Loucy (cell line): ENCODE data around the gene KIF16B.

ENCODE experiments used
- CTCF ChIP-seq: fragments of 200-600 bp; sonication (generic); conservative IDR thresholded peaks from 2 replicates; pipeline ENCODE4 v1.5.1; 2014; ENCODE audit warnings: mild to moderate bottlenecking, antibody characterized with exemption, low read length
- EZH2phosphoT487 ChIP-seq: fragments of 200-600 bp; IDR thresholded peaks from 2 replicates; pipeline ENCODE4 v1.6.1; 2018; ENCODE audit warnings: antibody characterized with exemption, mild to moderate bottlenecking, moderate library complexity, borderline replicate concordance

DNA sequence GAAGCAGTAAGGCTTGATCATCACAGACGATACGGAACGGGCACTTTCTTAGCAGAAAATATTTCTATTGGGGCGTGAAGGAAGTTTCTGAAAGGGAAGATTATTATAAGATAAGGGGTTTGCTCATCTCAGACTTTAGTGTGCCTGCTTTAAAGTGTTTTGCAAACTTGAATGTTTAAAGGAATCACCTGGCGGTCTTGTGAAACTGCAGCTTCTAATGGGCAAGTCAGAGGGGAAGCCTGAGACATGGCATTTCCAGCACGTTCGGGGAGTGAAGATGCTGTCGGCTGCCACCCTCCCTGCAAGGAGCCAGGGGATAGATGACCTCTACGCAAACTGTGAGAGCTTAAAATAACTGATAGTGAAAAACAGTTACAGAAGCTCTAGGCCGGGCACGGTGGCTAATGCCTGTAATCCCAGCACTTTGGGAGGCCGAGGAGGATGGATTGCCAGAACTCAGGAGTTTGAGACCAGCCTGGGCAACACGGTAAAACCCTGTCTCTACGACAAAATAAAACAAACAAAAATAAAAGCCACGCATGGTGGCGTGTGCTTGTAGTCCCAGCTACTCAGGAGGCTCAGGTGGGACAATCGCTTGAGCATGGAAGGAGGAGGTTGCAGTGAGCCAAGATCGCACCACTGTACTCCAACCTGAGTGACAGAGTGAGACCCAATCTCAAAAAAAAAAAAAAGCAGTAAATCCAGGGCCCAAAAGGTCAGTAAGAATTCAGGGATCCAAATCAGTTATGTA lies 2.3 kb upstream of the KIF16B start:
- TF ChIP-seq CTCF (no peak), EZH2phosphoT487 (no peak)
